NCI-H2107 (cell line): Measurements from ENCODE around the gene GPX1.
"Not testable (repeated sequence)": the region's sequence is repeated elsewhere in the genome, so short reads cannot be mapped to it uniquely, and the experiment has no call there.

ENCODE experiments used
- DNase-seq: peaks from one replicate; lab custom pipeline; 2025; lab: John Stamatoyannopoulos, UW

GPX1 gene

GRCh38 chr3:49358217-49358883 is at the start of gene GPX1:
Gene GPX1, minus strand, starts transcription at chr3:49358353. Its CDS starts 75 bp downstream, at chr3:49358278.
- peak; percentile 58 for DNase-seq

- DNase-seq: no peak
Observed at GRCh38 chr3:49406571-49407565, 48.7 kb upstream of the GPX1 start.

GRCh38 chr3:49405570-49405969 is 47.4 kb upstream of the GPX1 start:
- DNase-seq: not testable (repeated sequence)

- DNase-seq: no peak
Observed at GRCh38 chr3:49403891-49404290, 45.7 kb upstream of the GPX1 start.

- no peak for DNase-seq
Observed at GRCh38 chr3:49401766-49402165, 43.6 kb upstream of the GPX1 start.

- DNase-seq: no peak
Observed at GRCh38 chr3:49399461-49399860, 41.3 kb upstream of the GPX1 start.

GRCh38 chr3:49397470-49397869 is 39.3 kb upstream of the GPX1 start:
- DNase-seq: no peak

- not testable (repeated sequence) for DNase-seq
Observed at GRCh38 chr3:49391310-49391709, 33.2 kb upstream of the GPX1 start.

GRCh38 chr3:49389297-49389696 is 31.1 kb upstream of the GPX1 start:
- no peak for DNase-seq

GRCh38 chr3:49388289-49388820 is 30.2 kb upstream of the GPX1 start:
- DNase-seq: no peak

GRCh38 chr3:49387721-49388120 is 29.6 kb upstream of the GPX1 start:
- no peak for DNase-seq

GRCh38 chr3:49386056-49386756 is 28.1 kb upstream of the GPX1 start:
- DNase-seq: no peak

GRCh38 chr3:49385617-49386016 is 27.5 kb upstream of the GPX1 start:
- DNase-seq: no peak

- no peak for DNase-seq
Observed at GRCh38 chr3:49383387-49383786, 25.2 kb upstream of the GPX1 start.

GRCh38 chr3:49378249-49378895 is 20.2 kb upstream of the GPX1 start:
- no peak for DNase-seq

GRCh38 chr3:49377483-49377882 is 19.3 kb upstream of the GPX1 start:
- DNase-seq: no peak

- DNase-seq: no peak
Observed at GRCh38 chr3:49371946-49372345, 13.8 kb upstream of the GPX1 start.

- DNase-seq: no peak
Observed at GRCh38 chr3:49370585-49371290, 12.6 kb upstream of the GPX1 start.

- no peak for DNase-seq
Observed at GRCh38 chr3:49362561-49362960, 4.4 kb upstream of the GPX1 start.

- DNase-seq: no peak
Observed at GRCh38 chr3:49359623-49360022, 1.5 kb upstream of the GPX1 start.

- DNase-seq: no peak
Observed at GRCh38 chr3:49358884-49359225, 702 bp upstream of the GPX1 start.
